Adrenal gland (tissue), 12 donors: ENCODE data around the gene UBE2QL1. TPM values are rescaled to one million over a fixed set of nuclear protein-coding genes. Genes with fewer than 3 reads are reported as not detected.

ENCODE experiments used
- DNase-seq, 7 donors: peaks; one replicate each; pipeline ENCODE4 v3.0.0-alpha.2; 2019 to 2020
- H3K27ac ChIP-seq, 5 donors: fragments of 200-600 bp; sonication (generic) in 4 of 5; 1 replicate in 3 of 5; 2 replicates in 2 of 5; pipeline versions ENCODE4 v1.5.1 to v1.8.0; 2016 to 2020; ENCODE audit warnings: mild to moderate bottlenecking in 1 of 5
- H3K27me3 ChIP-seq: fragments of 200-600 bp; 2 replicates; pipeline ENCODE4 v1.8.0; 2021
- H3K36me3 ChIP-seq, 2 donors: fragments of 200-600 bp; replicated peaks in 1 of 2; 1 replicate in 1 of 2; 2 replicates in 1 of 2; pipeline versions ENCODE4 v1.5.1 to v1.8.0; 2018 to 2022
- H3K4me1 ChIP-seq, 2 donors: fragments of 200-600 bp; replicated peaks in 1 of 2; 1 replicate in 1 of 2; 2 replicates in 1 of 2; pipeline versions ENCODE4 v1.5.1 to v1.8.0; 2018 to 2021
- H3K4me3 ChIP-seq, 4 donors: fragments of 200-600 bp; sonication (generic) in 3 of 4; one replicate each; pipeline ENCODE4 v1.5.1; 2016 to 2018
- H3K9me3 ChIP-seq, 3 donors: fragments of 200-600 bp; sonication (generic) in 1 of 3; replicated peaks in 1 of 3; 1 replicate in 2 of 3; 2 replicates in 1 of 3; pipeline versions ENCODE4 v1.5.1 to v1.8.0; 2016 to 2021
- CTCF ChIP-seq, 6 experiments: fragments of 450-650 bp in 4 of 6; fragments of 200-600 bp in 2 of 6; sonication (generic) in 1 of 6; IDR thresholded peaks; 1 replicate in 5 of 6; 2 replicates in 1 of 6; pipeline versions ENCODE4 v1.5.1 to v1.8.0; 2016 to 2021; ENCODE audit warnings: antibody characterized with exemption in 6 of 6, mild to moderate bottlenecking in 2 of 6, moderate library complexity in 1 of 6
- POLR2A ChIP-seq, 2 donors: fragments of 450-650 bp; IDR thresholded peaks; one replicate each; pipeline ENCODE4 v1.6.1; 2017; ENCODE audit warnings: antibody characterized with exemption in 2 of 2, mild to moderate bottlenecking in 2 of 2, moderate library complexity in 1 of 2
- WGBS, 4 donors: extraction: QIAGEN DNeasy Blood & Tissue Kit in 2 of 4; methylation state at CpG; one replicate each; pipeline versions ENCODE4 v1.1.5 to v1.1.7; 2013 to 2017; 5-methylcytosine and 5-hydroxymethylcytosine counted together
- intact Hi-C, 2 donors: fragments of 100-400 bp; cut with DNase I; formaldehyde crosslinking; loops; one replicate each; pipeline versions ENCODE4 v1.14.1 to v1.15.0; 2022 to 2023
- polyA plus RNA-seq, 3 donors: library from polyadenylated mRNA; stranded (reverse); fragments of 200-250 nt in 2 of 3; fragments of 350-450 nt in 1 of 3; fragmentation: Illumina TruSeq in 1 of 3; extraction: RNeasy Lipid Tissue Mini Kit (QIAGEN cat#74804) in 1 of 3; gene quantifications; one replicate each; pipeline ENCODE4 v1.2.3, GENCODE V29; 2013 to 2014
- total RNA-seq, 9 donors: library from RNA; depleted of rRNA in 4 of 9; stranded (reverse); fragments of >200 nt in 4 of 9; fragments of 120-200 nt in 1 of 9; fragmentation: NEBNext Ultra II Directional in 1 of 9; extraction: Animal tissue kit (Norgen Biotek cat#: 25700) in 1 of 9; gene quantifications; one replicate each; pipeline versions ENCODE4 v1.1.0 to v1.2.4, GENCODE V29; 2013 to 2023
- donor health status: healthy with polysubstance abuse.
- donor health status: Bipolar disorder and iron deficiency.
- donor health status: DM: yes; HTN: yes; CAD: no.
- donor health status: DM: no; HTN: no; CAD: no.
- donor health status: DM: no; HTN: no; CAD: no.
- donor health status: DM: yes; HTN: yes; CAD: no.

UBE2QL1 gene
- total and polyA plus RNA-seq, 12 donors: 0.12 to 3.4 (median 1.1) TPM

- Histone ChIP-seq H3K9me3 (no peaks in the 10 kb centered on the region), H3K27me3 (no peaks in the 10 kb centered on the region), H3K27ac (no peak overlapping the region), H3K4me1 (no peaks in the 10 kb centered on the region), H3K36me3 (no peaks in the 10 kb centered on the region), H3K4me3 (no peak overlapping the region)
- TF ChIP-seq CTCF (IDR thresholded peaks at IDR 0.05) (no peak), POLR2A (IDR thresholded peaks at IDR 0.05) (no peak)
- no peak for DNase-seq
- WGBS, 4 donors: 84 to 88% (median 85%) methylated on average over 10 to 11 of the region's 11 CpGs
- intact Hi-C loops: no loop called here
Observed at GRCh38 chr5:6505783-6506557, 57.3 kb downstream of the UBE2QL1 start.

GRCh38 chr5:6506611-6507010 lies 58.0 kb downstream of the UBE2QL1 start:
- TF ChIP-seq CTCF (IDR thresholded peaks at IDR 0.05): no peak
- TF ChIP-seq POLR2A (IDR thresholded peaks at IDR 0.05): no peak
- Histone ChIP-seq H3K4me3 (no peak overlapping the region), H3K36me3 (no peaks in the 10 kb centered on the region), H3K27ac (no peak overlapping the region), H3K9me3 (no peaks in the 10 kb centered on the region), H3K4me1 (no peaks in the 10 kb centered on the region), H3K27me3 (no peaks in the 10 kb centered on the region)
- intact Hi-C loops: no loop called here
- WGBS, 4 donors: 80 to 86% (median 81%) methylated on average over 15 to 16 of the region's 16 CpGs
- DNase-seq: no peak

- WGBS, 4 donors: 53 to 72% (median 60%) methylated on average over 9 to 11 of the region's 11 CpGs
- TF ChIP-seq POLR2A (IDR thresholded peaks at IDR 0.05): no peak
- no peak for TF ChIP-seq CTCF (IDR thresholded peaks at IDR 0.05)
- DNase-seq: peak in 6 of 7 donors; percentile 21 to 75 (median 30)
Observed at GRCh38 chr5:6508931-6509330, 60.3 kb downstream of the UBE2QL1 start.

GRCh38 chr5:6510132-6510531 lies 61.5 kb downstream of the UBE2QL1 start:
- Histone ChIP-seq H3K4me1 (no peaks in the 10 kb centered on the region), H3K36me3 (no peaks in the 10 kb centered on the region), H3K9me3 (no peaks in the 10 kb centered on the region), H3K27ac (no peak overlapping the region), H3K27me3 (no peaks in the 10 kb centered on the region), H3K4me3 (no peak overlapping the region)
- intact Hi-C loops: no loop called here
- WGBS, 4 donors: 73 to 83% (median 77%) methylated on average over 2 of the region's 2 CpGs
- TF ChIP-seq POLR2A (IDR thresholded peaks at IDR 0.05) (no peak), CTCF (IDR thresholded peaks at IDR 0.05) (no peak)
- DNase-seq: no peak

More at GRCh38 chr5:6508931-6509330, 60.3 kb downstream of the UBE2QL1 start:
- no peak overlapping the region for H3K4me3 ChIP-seq
- H3K4me1 ChIP-seq: no peaks in the 10 kb centered on the region
- intact Hi-C loops: no loop called here
- H3K9me3 ChIP-seq: no peaks in the 10 kb centered on the region
- H3K27ac ChIP-seq: no peak overlapping the region
- no peaks in the 10 kb centered on the region for H3K27me3 ChIP-seq
- H3K36me3 ChIP-seq: no peaks in the 10 kb centered on the region
